Limb (tissue), 2 donors: ENCODE data around the gene VARS2.
"Not testable (repeated sequence)": the region's sequence is repeated elsewhere in the genome, so short reads cannot be mapped to it uniquely, and the experiment has no call there.

Source experiments
- DNase-seq, 2 donors: peaks; one replicate each; pipeline ENCODE4 v3.0.0-alpha.2; 2016; ENCODE audit errors: extremely low spot score in 2 of 2

Gene VARS2

DNA sequence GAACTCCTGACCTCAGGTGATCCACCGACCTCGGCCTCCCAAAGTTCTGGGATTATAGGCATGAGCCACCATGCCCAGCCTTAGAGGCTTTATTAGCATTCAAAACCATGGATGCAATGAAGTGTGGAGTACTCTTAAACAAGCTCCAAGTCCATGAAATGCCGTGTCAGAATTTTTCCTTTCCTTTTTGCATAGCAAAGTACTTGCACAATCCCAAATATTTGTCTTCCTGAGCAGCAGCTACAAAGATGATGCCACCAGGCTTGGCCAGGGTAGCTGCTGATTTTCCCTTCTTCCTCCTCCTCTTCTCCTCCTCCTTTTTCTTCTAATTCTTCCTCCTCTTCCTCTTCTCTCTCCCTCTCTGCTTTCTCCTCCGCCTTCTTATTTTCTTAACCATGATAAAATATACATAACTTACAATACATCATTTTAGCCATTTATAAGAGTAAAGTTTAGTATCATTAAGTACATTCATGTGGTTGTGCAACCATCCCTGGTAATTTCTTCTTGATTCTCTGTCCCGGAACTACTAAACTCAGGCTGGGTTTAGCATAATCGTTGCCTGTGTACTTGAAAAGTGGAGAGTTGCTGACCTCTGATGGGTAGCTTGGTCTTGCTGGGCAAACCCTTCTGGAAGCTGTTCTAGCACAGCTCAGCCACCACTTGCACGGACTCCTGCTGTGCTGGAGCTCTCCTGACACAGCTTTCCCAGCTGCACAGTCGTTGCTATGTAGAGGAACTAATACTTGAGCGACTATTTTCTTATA is 47.1 kb downstream of the VARS2 start:
- DNase-seq, result no peak

DNA sequence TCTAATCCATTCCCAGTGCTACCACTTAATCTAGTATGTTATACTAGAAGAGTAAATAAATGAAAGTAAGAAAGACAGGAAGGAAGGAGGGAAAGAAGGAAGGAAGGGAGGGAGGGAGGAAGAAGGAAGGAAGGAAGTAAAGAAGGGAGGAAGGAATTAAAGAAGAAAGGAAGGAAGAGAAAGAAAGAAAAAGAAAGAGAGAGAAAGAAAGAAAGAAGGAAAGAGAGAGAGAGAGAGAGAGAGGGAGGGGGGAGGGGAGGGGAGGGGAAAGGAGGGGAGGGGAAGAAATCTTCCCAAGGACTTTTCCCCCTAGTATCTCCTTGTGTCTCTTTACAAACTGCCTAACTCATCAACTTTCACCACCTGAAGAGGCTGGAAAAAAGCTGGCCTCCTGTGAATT is 48.7 kb downstream of the VARS2 start:
- DNase-seq, result no peak

DNA sequence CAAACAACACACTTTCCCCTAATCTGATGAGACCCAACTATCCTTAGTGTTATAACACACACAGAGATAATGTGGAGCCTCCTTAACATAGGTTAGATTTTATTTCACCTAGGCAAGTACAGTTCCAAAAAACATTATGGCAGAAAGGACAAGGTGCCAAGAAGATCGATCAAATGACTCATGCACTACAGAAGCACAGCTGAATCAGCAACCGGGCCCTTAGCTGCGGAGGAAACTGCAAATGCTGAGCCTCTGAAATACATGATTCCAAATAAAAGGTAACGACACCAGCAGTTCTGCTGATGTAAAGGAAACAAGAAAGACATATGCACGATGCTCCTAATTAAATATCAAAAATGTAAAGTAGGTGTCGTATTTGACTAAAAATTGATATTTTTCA is 49.6 kb downstream of the VARS2 start:
- DNase-seq, result no peak

DNA sequence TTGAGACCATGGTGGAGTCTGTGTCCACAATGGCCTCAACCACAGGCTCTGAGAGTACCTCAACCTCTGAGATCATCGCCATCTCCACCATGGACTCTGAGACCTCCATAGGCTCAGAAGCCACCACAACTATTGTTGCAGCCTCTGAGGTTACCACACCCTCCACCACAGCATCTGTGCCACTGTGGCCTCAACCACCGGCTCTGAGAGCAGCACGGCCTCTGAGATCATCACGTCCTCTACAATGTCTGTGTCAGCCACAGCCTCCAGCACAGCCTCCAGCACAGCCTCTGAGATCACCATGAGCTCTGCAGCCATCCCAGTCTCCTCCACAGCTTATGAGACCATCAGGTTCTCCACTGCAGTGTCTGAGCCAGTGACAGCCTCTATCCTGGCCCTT is 50.0 kb downstream of the VARS2 start:
- DNase-seq, result no peak

DNA sequence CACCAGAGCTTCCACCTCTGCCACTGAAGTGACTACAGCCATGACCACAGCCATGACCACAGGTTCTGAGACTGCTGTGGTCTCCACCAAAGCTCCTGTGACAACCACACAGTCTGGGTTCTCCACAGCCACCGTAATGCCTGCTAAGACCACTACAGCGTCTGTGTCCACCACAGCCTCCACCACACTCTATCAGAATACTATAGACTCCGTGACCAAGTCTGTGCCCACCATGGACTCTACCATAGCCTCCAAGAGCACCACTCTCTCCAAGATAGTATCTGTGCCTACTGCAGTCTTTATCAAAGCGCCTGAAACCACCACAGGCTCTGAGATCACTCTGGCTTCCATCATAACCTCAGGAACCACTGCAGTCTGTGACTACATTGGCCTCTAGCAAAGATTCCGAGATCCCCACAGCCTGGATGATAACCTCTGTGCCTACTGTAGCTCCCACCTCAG is 51.1 kb downstream of the VARS2 start:
- DNase-seq, result no peak

DNA sequence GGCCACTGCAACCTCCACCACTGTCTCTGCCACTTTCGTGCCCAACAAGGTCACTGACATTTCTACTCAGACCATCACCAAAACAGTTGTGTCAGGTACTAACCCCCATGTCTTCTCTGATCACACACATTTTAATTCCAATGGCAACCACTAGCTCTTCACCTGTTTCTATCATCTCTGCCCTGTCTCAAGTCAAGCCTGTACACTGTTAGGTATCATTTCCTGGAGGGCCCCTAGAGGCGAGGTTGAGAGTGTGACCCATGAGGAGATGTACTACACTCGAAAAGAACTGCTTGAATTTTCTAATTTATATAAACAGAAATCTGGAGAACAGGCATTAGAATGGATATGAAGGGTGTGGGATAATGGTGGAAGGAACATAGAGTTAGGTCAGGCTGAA is 52.1 kb downstream of the VARS2 start:
- no peak for DNase-seq

DNA sequence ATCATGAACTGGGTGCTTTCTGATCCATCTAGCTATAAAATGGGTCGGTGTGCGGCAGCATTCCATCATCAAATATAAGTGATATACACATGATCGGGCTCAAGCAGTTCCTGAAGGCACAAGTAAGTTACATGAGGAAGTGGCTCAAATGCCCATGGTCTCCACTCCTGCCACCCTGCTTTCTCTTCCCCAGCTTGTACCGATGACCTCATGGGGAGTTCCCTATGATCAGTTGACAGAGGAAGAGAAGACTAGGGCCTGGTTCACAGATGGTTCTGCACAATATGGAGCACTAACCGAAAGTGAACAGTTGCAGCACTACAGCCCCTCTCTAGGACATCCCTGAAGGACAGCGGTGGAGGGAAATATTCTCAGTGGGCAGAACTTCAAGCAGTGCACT is 55.1 kb downstream of the VARS2 start:
- DNase-seq, result not testable (repeated sequence)

DNA sequence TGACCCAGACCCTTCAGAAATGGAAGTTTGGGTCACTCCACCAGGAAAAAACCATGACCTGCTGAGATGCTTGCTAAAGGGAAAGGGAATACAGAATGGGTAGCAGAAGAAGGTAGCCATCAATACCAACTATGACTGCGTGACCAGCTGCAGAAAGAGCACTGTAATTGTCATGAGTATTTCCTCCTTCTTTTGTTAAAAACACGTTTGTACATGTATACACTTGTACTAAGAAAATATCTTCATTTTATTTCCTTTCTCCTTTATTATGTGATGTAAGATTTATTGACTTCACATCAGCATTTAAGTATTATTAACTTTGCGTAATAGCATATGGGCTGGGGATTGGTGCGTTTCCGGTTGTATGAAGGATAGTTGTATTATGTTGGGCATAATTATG is 56.9 kb downstream of the VARS2 start:
- DNase-seq, result no peak

DNA sequence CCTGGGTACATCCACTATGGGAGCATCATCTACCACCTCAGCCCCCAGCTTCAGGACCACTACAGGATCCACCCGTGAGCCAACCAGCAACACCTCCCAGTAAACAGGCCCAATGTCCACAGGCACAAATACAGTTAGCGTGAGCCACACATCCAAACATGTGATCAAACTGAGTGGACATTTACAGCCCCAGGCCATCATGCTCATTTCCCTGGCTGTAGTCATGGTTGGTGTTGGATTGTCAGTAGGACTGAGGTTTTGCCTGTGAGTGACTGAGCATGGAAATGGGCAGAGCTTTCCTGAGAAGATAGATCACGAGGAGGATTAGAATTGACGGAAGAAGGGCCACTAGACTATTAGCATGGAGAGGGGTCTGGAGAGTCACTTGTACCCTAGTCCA is 58.8 kb downstream of the VARS2 start:
- DNase-seq, result no peak

DNA sequence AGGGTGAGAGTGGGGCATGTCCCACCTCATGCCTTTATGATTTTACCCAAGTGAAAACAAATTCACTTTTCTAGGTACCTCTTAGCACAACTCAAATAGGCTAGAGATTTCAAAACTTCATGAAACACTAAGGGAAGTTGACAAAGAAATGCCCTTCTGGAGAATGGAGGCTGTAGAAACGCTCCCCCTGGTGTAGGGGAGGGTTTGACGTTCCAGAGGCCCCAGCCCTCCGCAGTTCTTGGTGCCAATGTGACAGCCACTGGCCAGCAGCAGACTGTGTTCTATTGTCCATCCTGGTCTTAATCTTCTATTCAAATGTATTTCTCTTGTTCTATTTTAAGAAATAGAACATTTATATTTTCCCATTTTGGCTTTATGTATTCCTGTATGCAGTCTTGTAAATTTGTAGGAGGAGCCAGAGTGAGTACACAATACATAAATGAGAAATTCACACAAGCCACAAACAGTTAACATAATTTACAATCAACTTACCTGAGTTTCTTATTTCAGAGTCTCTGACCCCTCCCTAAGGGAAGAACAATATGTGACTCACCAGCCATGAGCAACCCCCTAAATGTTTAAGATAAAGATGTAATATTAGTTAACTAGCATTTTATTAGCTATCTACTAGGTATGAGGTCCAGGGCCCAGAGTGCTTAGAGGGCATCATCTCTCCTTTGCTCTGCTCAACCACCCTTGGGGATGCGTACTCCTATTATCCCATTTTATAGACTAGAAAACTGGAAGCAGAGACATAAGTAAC is 60.6 kb downstream of the VARS2 start:
- DNase-seq, result no peak
